K562 (cell line): ENCODE data around the gene COL23A1. TPM values are rescaled to one million over a fixed set of nuclear protein-coding genes. Genes with fewer than 3 reads are reported as not detected.

Experiments
- ATAC-seq: fragments of 200-7000 bp; cut with Tn5 transposase; 3 replicates; pipeline ENCODE4 v1.9.1; 2020; ENCODE audit warnings: moderate library complexity
- BruUV-seq: library from RNA; stranded (reverse); fragments of 400-500 nt; replicated peaks from 2 replicates; lab custom pipeline; 2021; lab: Mats Ljungman, UMichigan
- CTCF ChIA-PET: fragments of 300-600 bp; formaldehyde crosslinking; extraction: SDS; loops from one replicate; lab custom pipeline; 2021; ENCODE audit warnings: low intra/inter-chr PET ratio; lab: Yijun Ruan, JAX
- POLR2A ChIA-PET: fragments of 300-600, 350-650 bp; sonication (Branson Sonifier 250); formaldehyde crosslinking; extraction: SDS; loops from one replicate; lab custom pipeline; 2021; ENCODE audit warnings: antibody characterized with exemption, inconsistent platforms; lab: Yijun Ruan, JAX
- DNase-seq, 4 experiments: peaks; one replicate each; pipeline versions ENCODE4 v3.0.0 to v3.0.0-alpha.2; 2011 to 2018; ENCODE audit warnings: low spot score in 3 of 4, mixed read lengths in 3 of 4; ENCODE audit errors: extremely low read depth in 1 of 4
- FAIRE-seq: peaks from 2 replicates; lab custom pipeline; 2011; peaks lifted over from hg19 to GRCh38; lab: Jason Lieb, UNC
- H2AFZ ChIP-seq: 2 replicates; pipeline ENCODE4 v1.6.0; 2011; ENCODE audit warnings: low read depth, low read length, control low read depth, inconsistent platforms
- H3K27ac ChIP-seq: fragments of 200-600 bp; 3 replicates; pipeline ENCODE4 v1.8.0; 2011; ENCODE audit warnings: low read depth, mild to moderate bottlenecking, control low read depth, inconsistent platforms, low read length, moderate library complexity, mixed read lengths; ENCODE audit errors: extremely low read depth
- H3K27me3 ChIP-seq, 2 experiments: fragments of 300-600 bp in 1 of 2; 2 replicates in 1 of 2; 3 replicates in 1 of 2; pipeline versions ENCODE4 v1.6.0 to v1.8.0; 2011; ENCODE audit warnings: inconsistent platforms in 2 of 2, low read length in 2 of 2, mild to moderate bottlenecking in 1 of 2, mixed read lengths in 1 of 2, moderate library complexity in 1 of 2; ENCODE audit not compliant: control insufficient read depth in 2 of 2, insufficient read depth in 2 of 2
- H3K36me3 ChIP-seq: fragments of 300-600 bp; 3 replicates; pipeline ENCODE4 v1.8.0; 2011; ENCODE audit warnings: mild to moderate bottlenecking, low read length, inconsistent platforms; ENCODE audit not compliant: control insufficient read depth, insufficient read depth
- H3K4me1 ChIP-seq, 2 experiments: fragments of 200-600 bp in 1 of 2; replicated peaks in 1 of 2; 2 replicates in 1 of 2; 3 replicates in 1 of 2; pipeline versions ENCODE4 v1.5.1 to v1.8.0; 2011; ENCODE audit warnings: inconsistent platforms in 2 of 2, low read length in 2 of 2, mild to moderate bottlenecking in 1 of 2, mixed read lengths in 1 of 2, moderate library complexity in 1 of 2; ENCODE audit not compliant: control insufficient read depth in 2 of 2, insufficient read depth in 2 of 2
- H3K4me2 ChIP-seq: 2 replicates; pipeline ENCODE4 v1.6.1; 2011; ENCODE audit warnings: low read length, control low read depth, inconsistent platforms, mixed read lengths; ENCODE audit not compliant: insufficient read depth
- H3K4me3 ChIP-seq: fragments of 200-600 bp; sonication (generic), shearing (Covaris generic); 2 replicates; pipeline ENCODE4 v1.5.1; 2016; ENCODE audit warnings: control low read depth, inconsistent platforms
- H3K79me2 ChIP-seq: fragments of 200-600 bp; 3 replicates; pipeline ENCODE4 v1.8.0; 2011; ENCODE audit warnings: low read length, inconsistent platforms; ENCODE audit not compliant: control insufficient read depth, insufficient read depth
- H3K9ac ChIP-seq, 2 experiments: 2 replicates each; pipeline versions ENCODE4 v1.6.0 to v1.6.1; 2011; ENCODE audit warnings: low read depth in 2 of 2, low read length in 2 of 2, control low read depth in 1 of 2, inconsistent platforms in 1 of 2, mild to moderate bottlenecking in 1 of 2, mixed read lengths in 1 of 2; ENCODE audit not compliant: insufficient read depth in 1 of 2
- H3K9me1 ChIP-seq: one replicate; pipeline ENCODE4 v1.6.0; 2011; ENCODE audit warnings: inconsistent platforms, mild to moderate bottlenecking, low read length, moderate library complexity; ENCODE audit not compliant: control insufficient read depth, insufficient read depth
- H3K9me3 ChIP-seq: replicated peaks from 2 replicates; pipeline ENCODE4 v1.5.1; 2011; ENCODE audit warnings: low read depth, low read length, inconsistent platforms; ENCODE audit not compliant: control insufficient read depth, insufficient read depth
- H4K20me1 ChIP-seq: replicated peaks from 2 replicates; pipeline ENCODE4 v1.6.1; 2011; ENCODE audit warnings: low read length, inconsistent platforms, mixed read lengths; ENCODE audit not compliant: control insufficient read depth, insufficient read depth
- CEBPZ ChIP-seq: fragments of 150-350 bp; IDR thresholded peaks from 2 replicates; pipeline ENCODE4 v1.6.1; 2014; ENCODE audit warnings: low read depth, mild to moderate bottlenecking, low read length, borderline replicate concordance
- CLOCK ChIP-seq: fragments of 250-450 bp; sonication (Bioruptor Pico); IDR thresholded peaks from 2 replicates; pipeline ENCODE4 v1.4.0; 2020; ENCODE audit warnings: mild to moderate bottlenecking, moderate library complexity, borderline replicate concordance
- E2F5 ChIP-seq: sonication (generic); formaldehyde crosslinking; IDR thresholded peaks from 2 replicates; pipeline ENCODE4 v1.8.0; 2022; ENCODE audit warnings: mild to moderate bottlenecking, missing genetic modification reagents
- LARP7 ChIP-seq: fragments of 450-650 bp; IDR thresholded peaks from 2 replicates; pipeline ENCODE4 v1.6.1; 2016
- MTA3 ChIP-seq: fragments of 450-650 bp; formaldehyde crosslinking; IDR thresholded peaks from 2 replicates; pipeline ENCODE4 v1.6.1; 2017; ENCODE audit warnings: mild to moderate bottlenecking, borderline replicate concordance
- PBX2 ChIP-seq, 2 experiments: IDR thresholded peaks in 1 of 2; conservative IDR thresholded peaks in 1 of 2; 2 replicates each; pipeline ENCODE4 v1.6.1; 2016; ENCODE audit warnings: low read depth in 2 of 2, mild to moderate bottlenecking in 1 of 2, missing compliant biosample characterization in 1 of 2, missing genetic modification characterization in 1 of 2, moderate library complexity in 1 of 2
- ZBTB43 ChIP-seq: sonication (generic); formaldehyde crosslinking; IDR thresholded peaks from 2 replicates; pipeline ENCODE4 v1.8.0; 2023; ENCODE audit warnings: mild to moderate bottlenecking, missing genetic modification reagents
- ZNF384 ChIP-seq: IDR thresholded peaks from 2 replicates; pipeline ENCODE4 v1.6.1; 2012; ENCODE audit warnings: low read depth, low read length, improper control_type of control experiment
- ZSCAN29 ChIP-seq: fragments of 450-650 bp; IDR thresholded peaks from 2 replicates; pipeline ENCODE4 v1.6.1; 2017
- WGBS: fragments of 100-300 bp; shearing (Covaris generic); methylation state at CpG from one replicate; pipeline ENCODE4 v1.1.6; 2016; ENCODE audit warnings: low coverage, mixed read lengths; ENCODE audit not compliant: insufficient coverage; ENCODE audit errors: missing lambda C conversion rate; 5-methylcytosine and 5-hydroxymethylcytosine counted together
- in situ Hi-C: fragments of 300-500 bp; cut with MboI; formaldehyde crosslinking; loops from 4 replicates; pipeline ENCODE4 v1.15.0; 2018; ENCODE audit warnings: inconsistent platforms, mixed read lengths
- intact Hi-C: fragments of 100-400 bp; cut with micrococcal nuclease; formaldehyde crosslinking; loops from 2 replicates; pipeline ENCODE4 v1.14.2; 2022
- polyA plus RNA-seq, 8 experiments: library from polyadenylated mRNA; depleted of rRNA in 4 of 8; stranded (reverse) in 5 of 8; unstranded in 3 of 8; fragments of >200 nt; fragmentation: Nextera tagmentation in 2 of 8; fragmentation: Illumina TruSeq in 1 of 8; extraction: Ambion mirVana in 2 of 8; extraction: Trizol in 1 of 8; gene quantifications; 2 replicates each; pipeline versions ENCODE4 v1.2.1 to v1.2.3, GENCODE V29; 2011 to 2014; ENCODE audit warnings: inconsistent platforms in 1 of 8, missing spikeins in 1 of 8
- total RNA-seq, 7 experiments: library from RNA; depleted of rRNA in 6 of 7; stranded (reverse); fragments of >200 nt in 6 of 7; fragmentation: Illumina TruSeq in 2 of 7; extraction: Trizol in 2 of 7; gene quantifications; 2 replicates each; pipeline versions ENCODE4 v1.2.1 to v1.2.3, GENCODE V29; 2011 to 2021; ENCODE audit warnings: low replicate concordance in 1 of 7

Gene COL23A1
- total and polyA plus RNA-seq, 9 of the 15 experiments (the other 6 are each of a cell fraction or from before 2014, with no cell fraction given): 0.09 TPM; not detected in 8

- Histone ChIP-seq H3K9me1 (no peaks in the 10 kb centered on the region), H3K9ac (no peak overlapping the region), H3K36me3 (no peaks in the 10 kb centered on the region), H3K4me3 (no peak overlapping the region), H3K27me3 (peaks cover 6 to 34% of the 10 kb centered on the region in 2 experiments; a peak in 4 of 5 replicates), H3K4me1 (no peaks in the 10 kb centered on the region; a peak in 1 of 5 replicates), H3K27ac (no peak overlapping the region), H3K79me2 (no peaks in the 10 kb centered on the region), H3K4me2 (no peak overlapping the region), H3K9me3 (no peaks in the 10 kb centered on the region), H4K20me1 (no peaks in the 10 kb centered on the region), H2AFZ (no peak overlapping the region)
- no peak for FAIRE-seq
- DNase-seq: no peak
- BruUV-seq: no TSS peak
- ChIA-PET CTCF (no interaction called here), POLR2A (no interaction called here)
- no peak for ATAC-seq
- intact Hi-C loops: no loop called here
- WGBS: 5% methylated on average over 7 of the region's 7 CpGs
- in situ Hi-C loops: no loop called here
- TF ChIP-seq CLOCK (CRISPR knock-in tag) (no peak), CEBPZ (no peak), ZNF384 (no peak), ZSCAN29 (no peak), E2F5 (no peak), MTA3 (no peak), ZBTB43 (no peak), LARP7 (no peak), PBX2 (CRISPR knock-in tag; IDR thresholded peaks at IDR 0.05; ENCODE audit: low read depth) (no peak), PBX2 (tag; conservative IDR thresholded peaks at IDR 0.05; ENCODE audit: low read depth) (no peak)
These were observed 17.0 kb downstream of the COL23A1 start for GRCh38 chr5:178573216-178573615.
